HepG2 (cell line): ENCODE results near the gene PHF10. TPM values are rescaled to one million over a fixed set of nuclear protein-coding genes. Genes with fewer than 3 reads are reported as not detected.

ENCODE experiments used
- ATAD3A ChIP-seq: sonication (generic); formaldehyde crosslinking; IDR thresholded peaks from 2 replicates; pipeline ENCODE4 v1.4.0; 2020; ENCODE audit warnings: missing genetic modification reagents
- CREM ChIP-seq, 2 experiments: sonication (generic) in 1 of 2; formaldehyde crosslinking in 1 of 2; IDR thresholded peaks; 2 replicates each; pipeline versions ENCODE4 v1.4.0 to v1.6.1; 2016 to 2020; ENCODE audit warnings: antibody characterized with exemption in 1 of 2, mild to moderate bottlenecking in 1 of 2, missing genetic modification reagents in 1 of 2
- ESRRA ChIP-seq: sonication (generic); formaldehyde crosslinking; IDR thresholded peaks from 2 replicates; pipeline ENCODE4 v1.5.1; 2020; ENCODE audit warnings: mild to moderate bottlenecking, low read depth, missing genetic modification reagents
- FOSL1 ChIP-seq: sonication (generic); formaldehyde crosslinking; IDR thresholded peaks from 2 replicates; pipeline ENCODE4 v1.9.0; 2021; ENCODE audit warnings: missing genetic modification reagents, borderline replicate concordance
- KLF9 ChIP-seq: IDR thresholded peaks from 2 replicates; pipeline ENCODE4 v1.6.1; 2016; ENCODE audit warnings: low read depth
- MAZ ChIP-seq, 2 experiments: sonication (generic) in 1 of 2; formaldehyde crosslinking in 1 of 2; IDR thresholded peaks; 2 replicates each; pipeline versions ENCODE4 v1.5.0 to v1.6.1; 2012 to 2020; ENCODE audit warnings: low read depth in 2 of 2, mild to moderate bottlenecking in 2 of 2, borderline replicate concordance in 1 of 2, improper control_type of control experiment in 1 of 2, low read length in 1 of 2, missing genetic modification reagents in 1 of 2, moderate library complexity in 1 of 2
- NFE2L1 ChIP-seq: sonication (generic); formaldehyde crosslinking; IDR thresholded peaks from 2 replicates; pipeline ENCODE4 v1.4.0; 2020; ENCODE audit warnings: missing genetic modification reagents, mild to moderate bottlenecking, borderline replicate concordance
- NFKB2 ChIP-seq: sonication (generic); formaldehyde crosslinking; IDR thresholded peaks from 2 replicates; pipeline ENCODE4 v1.4.0; 2020; ENCODE audit warnings: missing genetic modification reagents, borderline replicate concordance
- RFXAP ChIP-seq: sonication (generic); formaldehyde crosslinking; IDR thresholded peaks from 2 replicates; pipeline ENCODE4 v1.4.0; 2020; ENCODE audit warnings: missing genetic modification reagents, borderline replicate concordance
- SOX5 ChIP-seq: IDR thresholded peaks from 2 replicates; pipeline ENCODE4 v1.6.1; 2016; ENCODE audit warnings: borderline replicate concordance
- ZNF292 ChIP-seq: sonication (generic); formaldehyde crosslinking; IDR thresholded peaks from 2 replicates; pipeline ENCODE4 v1.8.1; 2022; ENCODE audit warnings: mild to moderate bottlenecking, low read depth, missing genetic modification reagents, borderline replicate concordance
- ZNF329 ChIP-seq: sonication (generic); formaldehyde crosslinking; IDR thresholded peaks from 2 replicates; pipeline ENCODE4 v1.9.0; 2021; ENCODE audit warnings: low read depth, mild to moderate bottlenecking, missing genetic modification reagents
- ZNF589 ChIP-seq: sonication (generic); formaldehyde crosslinking; conservative IDR thresholded peaks from 2 replicates; pipeline ENCODE4 v1.8.0; 2022; ENCODE audit warnings: mild to moderate bottlenecking, moderate library complexity, missing genetic modification reagents
- ZNF607 ChIP-seq: sonication (generic); formaldehyde crosslinking; IDR thresholded peaks from 2 replicates; pipeline ENCODE4 v1.5.1; 2020; ENCODE audit warnings: missing genetic modification reagents, mild to moderate bottlenecking, borderline replicate concordance
- ZSCAN21 ChIP-seq: sonication (generic); formaldehyde crosslinking; IDR thresholded peaks from 2 replicates; pipeline ENCODE4 v1.8.0; 2022; ENCODE audit warnings: mild to moderate bottlenecking, missing genetic modification reagents, moderate library complexity, borderline replicate concordance
- ZSCAN9 ChIP-seq: IDR thresholded peaks from 2 replicates; pipeline ENCODE4 v1.6.1; 2016; ENCODE audit warnings: borderline replicate concordance
- polyA plus RNA-seq, 8 experiments: library from polyadenylated mRNA; depleted of rRNA in 3 of 8; stranded (reverse) in 7 of 8; unstranded in 1 of 8; fragments of >200 nt; fragmentation: Illumina TruSeq in 4 of 8; extraction: Trizol in 4 of 8; gene quantifications; 2 replicates each; pipeline versions ENCODE4 v1.2.1 to v1.2.3, GENCODE V29; 2011 to 2016; ENCODE audit warnings: low read depth in 4 of 8, missing spikeins in 1 of 8, mixed read lengths in 1 of 8; ENCODE audit not compliant: insufficient read depth in 1 of 8
- total RNA-seq, 5 experiments: library from RNA; depleted of rRNA; stranded (reverse); fragments of >200 nt; fragmentation: Illumina TruSeq; extraction: Trizol; gene quantifications; 2 replicates each; pipeline ENCODE4 v1.2.3, GENCODE V29; 2016; ENCODE audit warnings: low read depth in 1 of 5
- TF ChIP-seq, protein P1 (sequence below): sonication (generic); formaldehyde crosslinking; conservative IDR thresholded peaks from 2 replicates; pipeline ENCODE4 v1.8.1; 2023; ENCODE audit warnings: missing genetic modification reagents
- TF ChIP-seq, protein P2 (sequence below): sonication (generic); formaldehyde crosslinking; IDR thresholded peaks from 2 replicates; pipeline ENCODE4 v1.4.0; 2020; ENCODE audit warnings: mild to moderate bottlenecking, missing genetic modification reagents
- TF ChIP-seq, protein P3 (sequence below): sonication (generic); formaldehyde crosslinking; IDR thresholded peaks from 2 replicates; pipeline ENCODE4 v1.8.0; 2022; ENCODE audit warnings: mild to moderate bottlenecking, missing genetic modification reagents, moderate library complexity

PHF10 gene
- total and polyA plus RNA-seq, 2 of the 13 experiments (the other 11 are each of a cell fraction or from before 2014, with no cell fraction given) = 42.1 to 84.1 TPM

DNA sequence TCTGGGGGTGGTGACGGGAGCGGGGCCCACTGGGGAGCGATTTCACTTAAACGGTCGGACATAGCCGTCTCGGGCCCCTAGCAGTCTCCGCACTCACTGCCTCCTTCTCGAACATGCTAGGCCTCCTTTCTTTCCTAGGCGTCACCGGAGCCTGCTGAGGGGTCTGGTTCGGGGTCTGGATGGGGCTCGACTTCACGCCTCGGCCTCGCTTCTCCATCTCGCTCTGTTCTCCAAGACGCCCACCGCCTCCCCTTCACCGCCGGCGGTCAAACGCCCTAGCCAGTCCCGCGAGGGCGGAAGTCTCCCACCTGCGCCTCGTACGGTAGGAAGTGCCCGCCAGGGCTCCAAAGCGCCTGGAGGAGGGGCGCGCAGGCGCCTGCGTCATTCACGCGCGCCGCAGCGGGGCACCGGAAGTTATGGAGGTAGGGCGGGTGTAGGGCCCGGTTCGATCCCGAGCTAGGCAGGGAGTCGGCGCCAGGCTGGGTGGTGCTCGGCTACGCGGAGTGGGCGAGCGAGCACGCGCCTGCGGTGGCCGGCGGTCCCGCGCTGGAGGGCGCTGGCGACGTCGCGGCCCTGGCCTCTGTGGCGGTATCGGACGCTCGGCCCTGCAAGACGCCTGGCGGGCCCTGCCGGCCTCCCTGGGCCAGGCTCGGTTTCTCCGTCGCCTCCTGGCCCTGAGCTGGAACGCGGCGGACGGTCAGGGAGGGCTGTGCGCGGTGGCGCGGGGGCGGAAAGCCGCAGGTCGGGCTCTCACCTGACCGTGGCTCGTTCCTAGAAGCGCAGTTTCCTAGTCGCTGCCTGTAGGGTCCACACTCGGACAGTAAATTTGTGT is 27.2 kb upstream of the PHF10 start, which contains the start of the genes DYNLT2 and ERMARD (continued):
- peak; percentile 92; the same call in 1 of the 2 replicates for TF ChIP-seq ZSCAN9
- peak; percentile 99 for TF ChIP-seq ZSCAN21 (CRISPR knock-in tag)
- TF ChIP-seq, protein P1, sequence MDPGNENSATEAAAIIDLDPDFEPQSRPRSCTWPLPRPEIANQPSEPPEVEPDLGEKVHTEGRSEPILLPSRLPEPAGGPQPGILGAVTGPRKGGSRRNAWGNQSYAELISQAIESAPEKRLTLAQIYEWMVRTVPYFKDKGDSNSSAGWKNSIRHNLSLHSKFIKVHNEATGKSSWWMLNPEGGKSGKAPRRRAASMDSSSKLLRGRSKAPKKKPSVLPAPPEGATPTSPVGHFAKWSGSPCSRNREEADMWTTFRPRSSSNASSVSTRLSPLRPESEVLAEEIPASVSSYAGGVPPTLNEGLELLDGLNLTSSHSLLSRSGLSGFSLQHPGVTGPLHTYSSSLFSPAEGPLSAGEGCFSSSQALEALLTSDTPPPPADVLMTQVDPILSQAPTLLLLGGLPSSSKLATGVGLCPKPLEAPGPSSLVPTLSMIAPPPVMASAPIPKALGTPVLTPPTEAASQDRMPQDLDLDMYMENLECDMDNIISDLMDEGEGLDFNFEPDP (CRISPR knock-in tag) = peak; percentile 96; the same call in 1 of the 2 replicates
- peak; percentile 78 for TF ChIP-seq SOX5 (CRISPR knock-in tag)
- no peak; the same call in 1 of the 2 replicates for TF ChIP-seq ZNF589 (CRISPR knock-in tag)
- TF ChIP-seq KLF9 = peak; percentile 75; the same call in 1 of the 2 replicates
- peak; percentile 71; the same call in 1 of the 2 replicates for TF ChIP-seq NFE2L1 (CRISPR knock-in tag)
- TF ChIP-seq FOSL1 = 0 out of 2 replicates have a peak, but pooled peaks have one; percentile 27
- peak; percentile 98; the same call in 1 of the 2 replicates for TF ChIP-seq NFKB2 (CRISPR knock-in tag)
- TF ChIP-seq, protein P2, sequence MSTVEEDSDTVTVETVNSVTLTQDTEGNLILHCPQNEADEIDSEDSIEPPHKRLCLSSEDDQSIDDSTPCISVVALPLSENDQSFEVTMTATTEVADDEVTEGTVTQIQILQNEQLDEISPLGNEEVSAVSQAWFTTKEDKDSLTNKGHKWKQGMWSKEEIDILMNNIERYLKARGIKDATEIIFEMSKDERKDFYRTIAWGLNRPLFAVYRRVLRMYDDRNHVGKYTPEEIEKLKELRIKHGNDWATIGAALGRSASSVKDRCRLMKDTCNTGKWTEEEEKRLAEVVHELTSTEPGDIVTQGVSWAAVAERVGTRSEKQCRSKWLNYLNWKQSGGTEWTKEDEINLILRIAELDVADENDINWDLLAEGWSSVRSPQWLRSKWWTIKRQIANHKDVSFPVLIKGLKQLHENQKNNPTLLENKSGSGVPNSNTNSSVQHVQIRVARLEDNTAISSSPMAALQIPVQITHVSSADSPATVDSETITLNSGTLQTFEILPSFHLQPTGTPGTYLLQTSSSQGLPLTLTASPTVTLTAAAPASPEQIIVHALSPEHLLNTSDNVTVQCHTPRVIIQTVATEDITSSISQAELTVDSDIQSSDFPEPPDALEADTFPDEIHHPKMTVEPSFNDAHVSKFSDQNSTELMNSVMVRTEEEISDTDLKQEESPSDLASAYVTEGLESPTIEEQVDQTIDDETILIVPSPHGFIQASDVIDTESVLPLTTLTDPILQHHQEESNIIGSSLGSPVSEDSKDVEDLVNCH (CRISPR knock-in tag) = no peak
- peak; percentile 71; the same call in 1 of the 2 replicates for TF ChIP-seq ESRRA (CRISPR knock-in tag)
- TF ChIP-seq CREM (IDR thresholded peaks at IDR 0.05) = peak; percentile 99
- TF ChIP-seq CREM (CRISPR knock-in tag; IDR thresholded peaks at IDR 0.05) = peak; percentile 96
- peak; percentile 91 for TF ChIP-seq MAZ (IDR thresholded peaks at IDR 0.05; ENCODE audit: borderline replicate concordance, low read depth, low read length)
- TF ChIP-seq MAZ (CRISPR knock-in tag; IDR thresholded peaks at IDR 0.05; ENCODE audit: low read depth) = peak; percentile 99
- peak; percentile 79; the same call in 1 of the 2 replicates for TF ChIP-seq ZNF292 (CRISPR knock-in tag)
- no peak; the same call in 1 of the 2 replicates for TF ChIP-seq ATAD3A (CRISPR knock-in tag)
- TF ChIP-seq RFXAP (CRISPR knock-in tag) = peak; percentile 93
- TF ChIP-seq, protein P3, sequence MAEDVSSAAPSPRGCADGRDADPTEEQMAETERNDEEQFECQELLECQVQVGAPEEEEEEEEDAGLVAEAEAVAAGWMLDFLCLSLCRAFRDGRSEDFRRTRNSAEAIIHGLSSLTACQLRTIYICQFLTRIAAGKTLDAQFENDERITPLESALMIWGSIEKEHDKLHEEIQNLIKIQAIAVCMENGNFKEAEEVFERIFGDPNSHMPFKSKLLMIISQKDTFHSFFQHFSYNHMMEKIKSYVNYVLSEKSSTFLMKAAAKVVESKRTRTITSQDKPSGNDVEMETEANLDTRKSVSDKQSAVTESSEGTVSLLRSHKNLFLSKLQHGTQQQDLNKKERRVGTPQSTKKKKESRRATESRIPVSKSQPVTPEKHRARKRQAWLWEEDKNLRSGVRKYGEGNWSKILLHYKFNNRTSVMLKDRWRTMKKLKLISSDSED (CRISPR knock-in tag) = no peak; the same call in none of the 2 replicates
- TF ChIP-seq ZNF329 = peak; percentile 94
- TF ChIP-seq ZNF607 (CRISPR knock-in tag) = peak; percentile 96; the same call in 1 of the 2 replicates
